Mesothelial cell of epicardium (in vitro differentiated cells): Measurements from ENCODE around the gene TGIF2. TPM values are rescaled to one million over a fixed set of nuclear protein-coding genes. Genes with fewer than 3 reads are reported as not detected.

ENCODE experiments used
- DNase-seq, 2 experiments: peaks; one replicate each; pipeline ENCODE4 v3.0.0; 2021; ENCODE audit warnings: low spot score in 2 of 2; ENCODE audit not compliant: unreplicated experiment in 2 of 2
- H3K27ac Mint-ChIP-seq: 2 replicates; pipeline ENCODE4 v1.8.0; 2021; ENCODE audit warnings: mixed read lengths
- H3K27me3 Mint-ChIP-seq: 2 replicates; pipeline ENCODE4 v1.8.0; 2021; ENCODE audit warnings: low read depth, mixed read lengths
- H3K36me3 Mint-ChIP-seq: 2 replicates; pipeline ENCODE4 v1.8.0; 2021; ENCODE audit warnings: mixed read lengths
- H3K4me1 Mint-ChIP-seq: 2 replicates; pipeline ENCODE4 v1.8.0; 2021; ENCODE audit warnings: mixed read lengths
- H3K4me3 Mint-ChIP-seq: 2 replicates; pipeline ENCODE4 v1.8.0; 2021; ENCODE audit warnings: mild to moderate bottlenecking, moderate library complexity, mixed read lengths
- H3K9me3 Mint-ChIP-seq: 2 replicates; pipeline ENCODE4 v1.8.0; 2021; ENCODE audit warnings: mixed read lengths
- CTCF ChIP-seq: fragments of 200-600 bp; sonication (generic); IDR thresholded peaks from one replicate; pipeline ENCODE4 v1.5.0; 2021; ENCODE audit warnings: antibody characterized with exemption; ENCODE audit not compliant: unreplicated experiment
- total RNA-seq: library from RNA; stranded (reverse); gene quantifications from 3 replicates; pipeline ENCODE4 v1.2.1, GENCODE V29; 2021

The TGIF2 gene
- total RNA-seq, 1 donor from 2014 or later = 94.4 TPM

- TF ChIP-seq CTCF = no peak
- Mint-ChIP-seq H3K36me3 (peaks cover 28% of the 10 kb centered on the region), H3K9me3 (no peaks in the 10 kb centered on the region), H3K4me3 (no peak overlapping the region), H3K4me1 (peaks cover 9% of the 10 kb centered on the region), H3K27ac (peak overlapping the region; percentile 19), H3K27me3 (no peaks in the 10 kb centered on the region)
- no peak for DNase-seq
Observed at GRCh38 chr20:36587388-36588070, 14.1 kb downstream of the TGIF2 start.

GRCh38 chr20:36591281-36591680, 17.9 kb downstream of the TGIF2 start:
- Mint-ChIP-seq H3K36me3 (peaks cover 29% of the 10 kb centered on the region), H3K9me3 (no peaks in the 10 kb centered on the region), H3K4me1 (peaks cover 7% of the 10 kb centered on the region), H3K27me3 (no peaks in the 10 kb centered on the region), H3K27ac (peak overlapping the region; percentile 39), H3K4me3 (no peak overlapping the region)
- no peak for DNase-seq
- TF ChIP-seq CTCF = no peak

- H3K4me3 Mint-ChIP-seq = no peak overlapping the region
- no peak for DNase-seq
- no peaks in the 10 kb centered on the region for H3K27me3 Mint-ChIP-seq
- peak overlapping the region; percentile 57 for H3K27ac Mint-ChIP-seq
- no peaks in the 10 kb centered on the region for H3K9me3 Mint-ChIP-seq
- H3K4me1 Mint-ChIP-seq = peaks cover 7% of the 10 kb centered on the region
- peaks cover 29% of the 10 kb centered on the region for H3K36me3 Mint-ChIP-seq
- TF ChIP-seq CTCF = no peak
Observed at GRCh38 chr20:36591854-36592641, 18.7 kb downstream of the TGIF2 start.

DNA sequence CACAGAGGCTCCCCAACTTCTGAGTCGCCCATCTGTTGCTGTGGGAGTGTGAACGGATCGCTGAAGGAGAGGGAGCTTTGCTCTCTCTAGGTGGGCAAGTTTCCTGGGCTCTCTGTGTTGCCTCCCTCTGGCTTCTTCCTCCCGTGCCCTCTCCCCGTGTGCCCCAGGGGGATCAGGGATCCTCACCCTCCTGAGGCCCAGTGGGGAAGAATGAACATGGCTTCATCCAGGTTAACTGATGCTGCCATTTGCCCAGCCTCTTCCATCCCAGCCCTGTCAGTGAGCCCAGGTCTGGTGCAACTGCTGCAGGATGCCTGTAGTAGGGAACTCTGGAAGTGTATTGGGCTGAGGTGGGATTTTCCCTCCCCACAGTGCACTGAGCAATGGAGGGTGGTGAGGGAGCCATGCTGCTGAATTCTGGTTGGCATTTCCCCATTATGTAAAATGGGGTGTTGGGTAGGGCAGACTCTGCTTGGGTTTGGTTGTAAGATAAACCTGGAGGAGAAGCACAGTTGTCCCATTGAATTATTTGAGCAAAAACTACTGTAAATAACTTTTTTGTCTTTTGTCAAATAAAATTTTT, 20.0 kb downstream of the TGIF2 start:
- Mint-ChIP-seq H3K27me3 (no peaks in the 10 kb centered on the region), H3K4me3 (no peak overlapping the region), H3K36me3 (peaks cover 26% of the 10 kb centered on the region), H3K27ac (peak overlapping the region; percentile 59), H3K4me1 (peaks cover 9% of the 10 kb centered on the region), H3K9me3 (no peaks in the 10 kb centered on the region)
- TF ChIP-seq CTCF = no peak
- DNase-seq = no peak

- Mint-ChIP-seq H3K4me3 (no peak overlapping the region), H3K27ac (no peak overlapping the region), H3K27me3 (no peaks in the 10 kb centered on the region), H3K4me1 (peaks cover 9% of the 10 kb centered on the region), H3K9me3 (no peaks in the 10 kb centered on the region), H3K36me3 (peaks cover 3% of the 10 kb centered on the region)
- no peak for TF ChIP-seq CTCF
- DNase-seq = no peak
Observed at GRCh38 chr20:36599912-36600345, 26.5 kb downstream of the TGIF2 start.
